HCEC 1CT (cell line): ENCODE data around the gene AQP12A.
"Not testable (repeated sequence)": the region's sequence is repeated elsewhere in the genome, so short reads cannot be mapped to it uniquely, and the experiment has no call there.

ENCODE experiments used
- DNase-seq: peaks from one replicate; pipeline ENCODE4 v3.0.0-alpha.2; 2017

Gene AQP12A

DNA sequence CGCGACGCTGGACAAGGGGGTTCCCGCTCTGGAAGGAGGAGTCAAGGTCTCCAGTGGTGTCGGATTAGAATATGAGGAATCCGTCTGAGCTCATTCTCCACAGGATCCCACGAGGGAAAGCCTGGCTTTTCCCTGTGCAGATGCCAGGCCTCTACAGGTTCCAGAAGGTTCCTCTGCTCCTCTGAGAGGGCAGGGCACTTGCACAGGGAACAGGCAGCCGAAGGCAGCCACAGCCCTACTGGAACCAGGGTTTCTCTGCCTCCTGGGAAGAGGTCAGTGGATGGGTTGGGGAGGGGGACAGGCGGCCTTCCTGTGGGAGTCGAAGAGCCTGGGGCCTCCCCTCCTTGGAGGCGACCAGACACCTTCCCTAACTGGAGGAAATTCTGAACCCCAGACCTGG is 1.7 kb upstream of the AQP12A start:
- DNase-seq, result no peak

GRCh38 chr2:240690421-240691074 is 1.1 kb upstream of the AQP12A start:
- DNase-seq, result not testable (repeated sequence)

DNA sequence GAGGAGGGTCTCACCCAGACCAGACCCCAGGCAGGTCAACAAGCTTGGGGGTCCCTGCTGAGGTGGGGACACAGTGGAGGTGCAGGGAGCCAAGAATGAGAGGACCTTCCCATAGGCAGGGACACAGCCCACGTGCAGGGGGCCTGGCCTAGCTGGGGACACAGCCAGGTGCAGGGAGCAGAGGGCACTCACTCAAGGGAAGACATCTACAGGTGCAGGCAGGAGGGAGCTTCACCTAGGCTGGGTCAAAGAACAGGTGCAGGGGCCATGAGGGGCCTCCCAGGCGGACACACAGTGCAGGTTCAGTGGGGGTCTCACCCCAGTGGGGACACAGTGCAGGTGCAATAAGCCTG is 615 bp upstream of the AQP12A start:
- not testable (repeated sequence) for DNase-seq

DNA sequence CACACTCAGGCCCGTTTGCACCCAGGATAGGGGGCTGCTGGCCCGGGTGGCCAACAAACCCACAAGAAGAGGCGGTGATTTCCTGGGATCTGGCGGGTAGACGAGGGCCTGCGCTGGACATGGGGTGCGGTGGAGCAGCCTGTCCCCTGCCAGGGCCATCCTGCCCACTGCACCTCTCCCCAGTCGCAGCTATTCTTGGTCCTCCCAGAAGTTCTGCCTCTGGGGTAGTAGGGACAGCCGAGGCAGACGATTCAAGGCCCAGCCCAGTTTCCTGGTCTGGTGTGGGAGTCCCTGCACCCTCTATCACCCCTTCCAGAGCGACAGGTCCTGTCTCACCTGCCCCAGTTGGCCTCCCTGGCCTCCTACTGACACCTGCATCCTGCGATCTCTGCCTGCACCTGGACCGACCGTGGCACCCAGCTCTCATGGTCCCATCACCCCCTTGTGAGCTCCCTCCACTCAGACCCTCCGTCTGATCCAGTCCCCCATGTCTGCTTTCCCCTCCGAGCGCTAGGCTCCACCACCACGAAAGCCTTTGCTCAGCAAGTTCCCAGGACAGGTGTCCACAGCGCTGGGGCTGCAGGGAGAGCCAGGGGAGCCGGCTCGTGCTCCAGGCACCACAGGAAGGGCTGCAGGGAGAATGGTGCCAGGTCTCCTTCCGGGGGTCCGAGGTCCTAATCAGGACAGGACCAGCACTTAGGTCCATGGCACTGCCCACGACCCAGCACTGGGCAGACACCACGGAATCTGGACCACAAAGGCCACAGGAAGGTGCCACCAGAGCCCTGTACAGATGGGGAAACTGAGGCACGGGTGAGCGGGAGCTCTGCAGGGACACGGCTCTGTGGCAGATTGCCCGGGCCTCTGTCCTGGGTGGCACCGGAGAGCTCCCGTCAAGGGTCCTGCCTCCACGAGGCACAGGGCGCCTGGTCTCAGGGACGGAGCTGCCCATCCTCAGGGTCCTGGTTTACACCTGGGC is 1.2 kb downstream of the AQP12A start:
- DNase-seq, result not testable (repeated sequence)

DNA sequence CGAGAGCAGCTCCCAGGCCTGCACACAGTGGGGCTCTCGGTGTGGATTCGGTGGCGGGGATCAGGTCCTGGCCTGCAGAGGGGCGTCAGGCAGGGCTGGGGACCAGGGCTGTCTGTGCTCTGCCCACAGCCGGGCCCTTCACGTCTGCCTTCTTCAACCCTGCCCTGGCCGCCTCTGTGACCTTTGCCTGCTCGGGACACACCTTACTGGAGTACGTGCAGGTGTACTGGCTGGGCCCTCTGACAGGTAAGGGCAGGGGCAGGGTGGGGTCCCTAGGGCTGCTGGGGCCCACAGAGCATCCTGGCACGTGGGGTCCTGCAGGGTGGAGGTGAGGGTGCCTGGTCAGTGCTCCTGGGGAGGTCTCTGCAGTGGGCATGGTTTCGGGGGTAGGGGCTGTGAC is 2.6 kb downstream of the AQP12A start:
- not testable (repeated sequence) for DNase-seq

GRCh38 chr2:240695593-240695992 is 3.9 kb downstream of the AQP12A start:
- DNase-seq, result not testable (repeated sequence)

DNA sequence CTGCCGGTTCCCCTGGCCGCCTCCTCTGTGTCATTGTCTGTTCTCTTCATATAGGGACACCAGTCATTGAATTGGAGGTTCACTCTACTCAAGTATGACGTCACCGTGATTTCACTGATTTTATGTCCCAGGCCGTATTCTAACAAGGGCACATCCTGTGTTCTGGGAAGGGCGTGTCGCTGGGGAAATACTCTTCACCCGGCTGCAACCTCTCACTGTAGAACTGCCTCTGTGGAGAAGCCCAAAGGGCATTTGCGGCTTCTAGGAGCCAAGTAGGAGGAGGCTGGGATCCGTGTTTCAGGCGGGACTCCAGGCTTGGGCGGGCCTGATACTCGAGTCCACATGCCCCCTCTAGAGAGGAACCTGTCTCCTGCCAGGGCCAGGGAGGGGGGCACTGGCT is 4.8 kb downstream of the AQP12A start:
- DNase-seq, result not testable (repeated sequence)

DNA sequence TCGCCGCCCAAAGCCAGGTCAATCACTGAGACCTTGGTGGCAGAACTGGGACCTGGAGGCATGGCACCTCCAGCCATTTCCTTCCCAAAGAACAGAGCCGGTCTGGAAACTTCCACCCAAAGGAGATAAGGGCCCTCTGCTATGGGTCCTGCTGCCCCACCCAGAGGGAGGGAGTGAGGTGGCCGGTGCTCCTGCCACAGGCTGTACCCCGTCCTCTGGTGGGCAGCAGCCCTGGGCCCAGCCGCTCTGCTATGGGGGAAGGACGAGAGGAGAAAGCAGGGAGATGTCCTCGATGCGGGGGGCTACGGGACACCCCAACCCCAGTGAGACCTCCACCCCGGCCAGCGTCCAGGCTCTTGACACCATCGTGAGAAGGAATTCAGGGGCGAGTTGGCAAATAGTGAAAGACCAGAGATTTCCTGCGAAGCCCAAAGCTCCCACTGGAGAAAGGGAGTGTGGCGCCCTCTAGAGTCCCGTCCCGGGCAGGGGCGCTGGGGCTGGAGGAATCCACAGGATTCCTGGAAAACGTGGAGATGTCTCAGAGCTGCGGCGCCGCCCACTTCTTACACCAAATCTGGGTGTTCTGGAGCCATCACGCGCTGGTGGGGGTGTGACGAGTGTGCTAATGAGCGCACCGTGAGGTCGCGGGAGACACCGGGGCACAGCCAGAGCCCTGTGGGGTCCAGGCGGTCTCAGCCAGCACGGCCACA is 7.3 kb downstream of the AQP12A start:
- not testable (repeated sequence) for DNase-seq

DNA sequence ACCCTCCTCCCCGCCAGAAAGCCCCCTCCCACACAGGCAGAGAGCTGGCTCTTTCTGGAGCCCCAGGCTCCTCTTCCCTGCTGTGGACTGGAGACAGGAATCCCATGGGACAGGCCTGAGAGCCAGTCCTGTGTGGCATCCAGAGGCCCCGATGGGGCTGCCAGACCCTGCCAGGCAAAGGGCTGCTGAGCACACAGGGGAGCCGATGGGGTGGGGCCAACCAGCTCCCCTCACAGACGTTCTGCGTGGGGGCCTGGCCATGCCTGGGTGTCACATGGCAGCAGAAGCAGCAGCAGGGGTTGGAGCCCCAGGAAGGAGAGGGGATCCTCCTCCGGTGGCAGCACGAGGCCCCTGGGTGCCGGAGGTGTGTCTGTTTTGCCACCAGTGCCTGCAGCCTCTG is 8.2 kb downstream of the AQP12A start:
- not testable (repeated sequence) for DNase-seq

DNA sequence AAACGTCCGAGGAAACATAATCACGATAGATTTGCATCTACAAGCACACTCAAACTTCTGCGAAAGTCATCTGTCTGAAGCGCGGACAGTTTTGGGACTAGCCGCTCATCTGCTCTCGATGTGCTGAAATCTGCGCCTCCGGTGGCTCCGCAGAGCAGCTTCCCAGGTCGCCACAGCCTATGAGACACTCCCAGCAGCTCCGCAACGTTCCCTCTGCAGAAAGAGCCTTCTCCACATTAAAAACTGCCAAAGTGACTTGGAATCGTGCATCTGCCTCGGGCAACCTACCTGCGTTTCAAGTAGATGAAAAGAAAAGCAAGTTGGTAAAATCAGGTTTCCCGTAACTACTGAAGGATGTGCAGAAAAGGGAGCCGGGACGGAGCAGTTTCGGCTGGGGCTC is 8.9 kb downstream of the AQP12A start:
- DNase-seq, result not testable (repeated sequence)

DNA sequence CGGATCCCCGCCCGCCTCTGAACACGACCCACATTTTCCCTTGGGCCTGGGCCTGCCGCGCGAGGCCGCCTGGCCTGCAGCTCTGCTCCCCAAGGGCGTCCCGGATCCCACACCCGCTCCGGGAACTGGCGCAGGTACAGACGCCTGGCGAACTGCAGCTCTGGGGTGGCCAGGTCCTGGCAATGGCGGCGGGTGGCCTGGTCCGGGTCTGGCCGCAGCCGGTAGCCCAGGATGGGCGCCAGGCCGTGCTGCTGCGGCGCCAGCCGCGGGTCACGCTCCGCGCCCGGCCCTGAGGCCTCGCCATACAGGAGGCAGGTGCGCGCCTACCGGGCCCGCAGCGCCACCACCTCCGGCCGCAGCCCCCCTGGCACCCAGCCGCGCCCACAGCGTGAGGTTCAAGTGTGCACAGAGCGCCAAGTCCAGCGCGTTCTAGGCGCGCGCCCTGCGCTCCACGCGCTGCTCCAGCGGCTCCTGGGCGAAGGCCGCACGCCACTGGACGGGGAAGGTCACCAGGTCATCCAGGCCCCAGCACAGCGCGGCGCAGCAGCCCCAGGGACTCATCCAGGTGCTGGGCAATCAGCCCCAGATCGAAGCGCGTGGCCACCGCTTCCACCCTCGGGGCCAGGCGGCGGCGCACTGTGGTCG is 9.5 kb downstream of the AQP12A start:
- DNase-seq, result no peak

- DNase-seq, result no peak
These were observed 10.3 kb downstream of the AQP12A start for GRCh38 chr2:240701736-240702639.

DNA sequence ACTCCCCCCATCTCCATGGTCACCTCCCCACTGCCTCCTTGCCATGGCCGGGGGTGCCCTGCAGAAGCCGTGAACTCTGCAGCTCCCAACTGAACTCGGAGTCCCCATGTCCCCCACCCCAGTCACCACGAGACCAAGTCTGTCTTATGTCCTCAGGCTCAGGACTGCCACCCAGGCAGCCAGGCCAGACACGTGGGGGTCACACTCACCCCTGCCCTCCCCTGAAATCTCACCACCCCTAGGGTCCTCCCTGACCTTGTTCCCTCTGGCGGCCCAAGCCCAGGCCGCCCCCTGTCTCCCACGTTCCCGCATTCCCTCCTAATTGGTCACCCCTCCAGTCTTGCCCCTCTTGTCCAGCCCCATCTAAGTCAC is 11.0 kb downstream of the AQP12A start:
- no peak for DNase-seq

DNA sequence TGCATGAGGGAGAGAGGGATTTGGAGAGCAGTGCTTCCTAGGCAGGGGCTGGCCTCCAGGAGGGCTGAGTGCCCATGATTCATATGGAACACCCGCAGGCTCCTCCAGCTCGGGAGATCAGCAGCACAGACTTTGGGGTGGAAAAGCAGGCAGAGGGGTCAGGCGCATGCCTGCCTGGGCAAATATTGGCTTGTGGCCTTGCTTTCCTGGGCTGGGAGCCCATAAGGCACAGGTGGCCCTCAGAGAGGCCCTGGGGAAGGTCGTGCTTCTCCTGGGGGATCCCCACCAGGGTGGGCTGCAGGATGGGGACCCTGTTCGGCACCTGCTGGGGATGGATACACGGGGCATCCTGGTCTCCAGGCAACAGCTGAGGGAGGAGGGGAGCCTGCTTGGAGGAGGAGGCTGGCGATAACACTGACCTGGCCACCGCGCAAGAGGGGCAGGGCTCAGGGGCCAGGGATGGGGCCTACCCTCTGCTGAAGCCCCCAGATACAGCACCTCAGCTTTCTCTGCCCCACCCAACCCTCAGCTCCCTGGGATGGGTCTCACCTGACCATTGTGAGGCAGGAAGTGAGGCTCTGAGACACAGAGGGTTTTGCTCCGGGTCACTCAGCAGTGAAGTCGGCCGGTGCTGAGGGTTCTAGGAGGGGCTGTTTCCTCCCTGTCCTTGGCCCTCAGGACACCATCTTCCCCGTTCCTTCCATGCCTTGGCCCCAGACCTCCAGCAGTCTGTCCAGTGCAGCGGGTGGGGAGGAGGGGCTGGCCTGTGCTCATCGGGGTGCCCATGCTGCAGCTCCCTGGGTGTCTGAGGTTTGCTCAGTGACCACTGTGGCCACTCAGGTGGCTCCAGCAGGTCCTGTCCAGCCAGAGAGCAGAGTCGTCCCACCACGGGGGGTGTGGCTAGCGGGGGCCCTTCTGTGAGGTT is 12.0 kb downstream of the AQP12A start:
- DNase-seq, result no peak

- no peak for DNase-seq
These were observed 13.0 kb downstream of the AQP12A start for GRCh38 chr2:240704651-240705050.

- no peak for DNase-seq
These were observed 13.6 kb downstream of the AQP12A start for GRCh38 chr2:240705204-240705791.

GRCh38 chr2:240707043-240707756 is 15.5 kb downstream of the AQP12A start:
- DNase-seq, result no peak

- DNase-seq, result no peak
These were observed 16.2 kb downstream of the AQP12A start for GRCh38 chr2:240707821-240708220.

DNA sequence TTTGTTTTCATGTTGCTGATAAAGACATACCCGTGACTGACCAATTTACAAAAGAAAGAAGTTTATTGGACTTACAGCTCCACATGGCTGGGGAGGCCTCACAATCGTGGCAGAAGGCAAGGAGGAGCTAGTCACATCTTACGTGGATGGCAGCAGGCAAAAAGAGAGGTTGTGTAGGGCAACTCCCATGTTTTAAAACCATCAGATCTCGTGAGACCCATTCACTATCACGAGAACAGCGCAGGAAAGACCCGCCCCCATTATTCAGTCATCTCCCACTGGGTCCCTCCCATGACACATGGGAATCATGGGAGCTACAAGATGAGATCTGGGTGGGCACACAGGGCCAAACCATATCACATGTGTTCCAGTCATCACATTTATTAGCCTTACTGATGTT is 16.8 kb downstream of the AQP12A start:
- DNase-seq, result no peak

DNA sequence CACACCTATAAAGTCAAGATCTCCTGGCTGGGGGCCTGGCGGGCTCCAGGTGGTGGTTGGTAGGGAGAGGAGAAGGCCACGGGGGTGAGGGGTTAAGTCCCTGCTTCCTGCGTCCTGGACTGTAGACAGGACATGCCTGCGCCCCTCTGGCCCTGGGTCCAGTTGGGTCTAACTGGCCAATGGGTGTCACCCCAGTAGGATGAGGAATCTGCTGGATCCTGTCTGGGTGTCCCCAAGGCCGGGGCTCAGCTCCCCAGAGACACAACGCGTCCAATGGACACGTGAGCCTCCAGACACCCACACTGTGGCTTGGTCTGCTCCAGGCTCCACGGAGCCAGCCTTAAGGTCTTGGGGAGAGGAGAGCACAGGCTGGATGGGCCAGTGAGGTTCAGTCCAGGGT is 19.6 kb downstream of the AQP12A start:
- no peak for DNase-seq
